ENCODE results near the gene CHID1.

Gene CHID1

GRCh38 chr11:865462-866430 lies 44.9 kb downstream of the CHID1 start:
- no peak for DNase-seq (ENCODE audit: low read depth)
- no peak overlapping the region for H3K4me3 ChIP-seq (ENCODE audit: low read depth, low read length)
- TF ChIP-seq MYC (IDR thresholded peaks at IDR 0.05; ENCODE audit: low read depth, low read length) (no peak), CTCF (IDR thresholded peaks at IDR 0.05; ENCODE audit: low read depth, low read length) (no peak), POLR2A (IDR thresholded peaks at IDR 0.05; ENCODE audit: extremely low read depth, insufficient read length) (no peak), MAX (IDR thresholded peaks at IDR 0.05; ENCODE audit: low read depth, low read length) (no peak)

- TF ChIP-seq MAX (IDR thresholded peaks at IDR 0.05; ENCODE audit: low read depth, low read length): no peak
- TF ChIP-seq MYC (IDR thresholded peaks at IDR 0.05; ENCODE audit: low read depth, low read length): no peak
- no peak for TF ChIP-seq CTCF (IDR thresholded peaks at IDR 0.05; ENCODE audit: low read depth, low read length)
- no peak for TF ChIP-seq POLR2A (IDR thresholded peaks at IDR 0.05; ENCODE audit: extremely low read depth, insufficient read length)
- H3K4me3 ChIP-seq (ENCODE audit: low read depth, low read length): no peak overlapping the region
- DNase-seq (ENCODE audit: low read depth): no peak
Measured at GRCh38 chr11:864898-865297, 45.7 kb downstream of the CHID1 start.

- DNase-seq (ENCODE audit: low read depth): no peak
- TF ChIP-seq CTCF (IDR thresholded peaks at IDR 0.05; ENCODE audit: low read depth, low read length) (no peak), POLR2A (IDR thresholded peaks at IDR 0.05; ENCODE audit: extremely low read depth, insufficient read length) (no peak), MYC (IDR thresholded peaks at IDR 0.05; ENCODE audit: low read depth, low read length) (no peak), MAX (IDR thresholded peaks at IDR 0.05; ENCODE audit: low read depth, low read length) (no peak)
- H3K4me3 ChIP-seq (ENCODE audit: low read depth, low read length): no peak overlapping the region
Measured at GRCh38 chr11:863910-864827, 46.4 kb downstream of the CHID1 start.

GRCh38 chr11:863023-863909 lies 47.3 kb downstream of the CHID1 start:
- no peak overlapping the region for H3K4me3 ChIP-seq (ENCODE audit: low read depth, low read length)
- DNase-seq (ENCODE audit: low read depth): peak; percentile 62
- no peak for TF ChIP-seq POLR2A (IDR thresholded peaks at IDR 0.05; ENCODE audit: extremely low read depth, insufficient read length)
- no peak for TF ChIP-seq MYC (IDR thresholded peaks at IDR 0.05; ENCODE audit: low read depth, low read length)
- no peak for TF ChIP-seq MAX (IDR thresholded peaks at IDR 0.05; ENCODE audit: low read depth, low read length)
- TF ChIP-seq CTCF (IDR thresholded peaks at IDR 0.05; ENCODE audit: low read depth, low read length): no peak

- no peak overlapping the region for H3K4me3 ChIP-seq (ENCODE audit: low read depth, low read length)
- TF ChIP-seq MAX (IDR thresholded peaks at IDR 0.05; ENCODE audit: low read depth, low read length) (no peak), POLR2A (IDR thresholded peaks at IDR 0.05; ENCODE audit: extremely low read depth, insufficient read length) (no peak), MYC (IDR thresholded peaks at IDR 0.05; ENCODE audit: low read depth, low read length) (no peak), CTCF (IDR thresholded peaks at IDR 0.05; ENCODE audit: low read depth, low read length) (no peak)
- no peak for DNase-seq (ENCODE audit: low read depth)
Measured at GRCh38 chr11:862696-863022, 48.0 kb downstream of the CHID1 start.

All from NB4 (cell line).